ENCODE measurements around the gene ATG9B.

DNA sequence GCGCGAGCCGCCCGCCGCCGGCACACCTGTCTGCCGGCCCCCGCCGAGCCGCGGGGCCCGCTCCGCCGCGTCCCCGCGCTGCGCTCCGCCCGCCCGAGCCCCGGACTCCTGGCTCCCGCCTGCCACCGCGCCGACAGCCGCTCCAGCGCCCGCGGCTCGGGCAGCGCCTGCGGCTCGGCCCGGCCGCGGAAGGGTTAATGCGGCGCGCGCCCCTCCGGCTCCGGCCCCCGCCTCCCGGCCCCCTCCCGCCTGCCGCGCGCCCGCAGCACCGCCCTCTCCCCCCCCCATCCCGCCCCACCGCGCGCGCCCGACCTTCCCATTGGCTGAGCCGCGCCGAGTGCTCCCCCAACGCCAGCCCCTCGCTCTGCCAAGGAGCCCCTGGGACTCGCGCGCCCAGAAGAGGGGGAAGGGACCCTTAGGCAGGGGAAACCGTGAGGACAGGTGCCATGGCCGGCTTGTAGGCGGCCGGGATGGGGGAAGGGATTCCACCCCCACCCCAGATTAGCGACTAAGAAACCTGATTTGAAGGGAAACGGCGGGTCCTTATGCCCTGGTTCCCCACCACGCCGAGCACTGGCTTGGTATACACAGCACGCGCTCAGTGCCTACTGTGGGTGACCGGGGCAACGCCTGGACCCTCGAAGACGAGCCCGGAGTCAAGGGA, 46.0 kb downstream of the ATG9B start, which contains the start of gene KCNH2:
- TF ChIP-seq, protein P1, sequence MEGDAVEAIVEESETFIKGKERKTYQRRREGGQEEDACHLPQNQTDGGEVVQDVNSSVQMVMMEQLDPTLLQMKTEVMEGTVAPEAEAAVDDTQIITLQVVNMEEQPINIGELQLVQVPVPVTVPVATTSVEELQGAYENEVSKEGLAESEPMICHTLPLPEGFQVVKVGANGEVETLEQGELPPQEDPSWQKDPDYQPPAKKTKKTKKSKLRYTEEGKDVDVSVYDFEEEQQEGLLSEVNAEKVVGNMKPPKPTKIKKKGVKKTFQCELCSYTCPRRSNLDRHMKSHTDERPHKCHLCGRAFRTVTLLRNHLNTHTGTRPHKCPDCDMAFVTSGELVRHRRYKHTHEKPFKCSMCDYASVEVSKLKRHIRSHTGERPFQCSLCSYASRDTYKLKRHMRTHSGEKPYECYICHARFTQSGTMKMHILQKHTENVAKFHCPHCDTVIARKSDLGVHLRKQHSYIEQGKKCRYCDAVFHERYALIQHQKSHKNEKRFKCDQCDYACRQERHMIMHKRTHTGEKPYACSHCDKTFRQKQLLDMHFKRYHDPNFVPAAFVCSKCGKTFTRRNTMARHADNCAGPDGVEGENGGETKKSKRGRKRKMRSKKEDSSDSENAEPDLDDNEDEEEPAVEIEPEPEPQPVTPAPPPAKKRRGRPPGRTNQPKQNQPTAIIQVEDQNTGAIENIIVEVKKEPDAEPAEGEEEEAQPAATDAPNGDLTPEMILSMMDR (IDR thresholded peaks at IDR 0.05): no peak
- TF ChIP-seq POLR2A (IDR thresholded peaks at IDR 0.05): no peak

All from uterus (tissue), 2 donors.